ENCODE data around the gene P2RX2.

P2RX2 gene

GRCh38 chr12:132620899-132621656, 2.5 kb downstream of the P2RX2 start:
- no peak for DNase-seq

GRCh38 chr12:132621657-132622435, 3.3 kb downstream of the P2RX2 start:
- no peak for DNase-seq

GRCh38 chr12:132622437-132623071, 4.0 kb downstream of the P2RX2 start:
- no peak for DNase-seq

- no peak for DNase-seq
Measured at GRCh38 chr12:132623072-132623869, 4.7 kb downstream of the P2RX2 start.

- DNase-seq, result no peak
Measured at GRCh38 chr12:132624186-132624855, 5.7 kb downstream of the P2RX2 start.

- DNase-seq, result no peak
Measured at GRCh38 chr12:132624910-132625630, 6.5 kb downstream of the P2RX2 start.

- DNase-seq, result no peak
Measured at GRCh38 chr12:132625731-132626430, 7.3 kb downstream of the P2RX2 start.

GRCh38 chr12:132629330-132629729, 10.8 kb downstream of the P2RX2 start:
- no peak for DNase-seq

- no peak for DNase-seq
Measured at GRCh38 chr12:132630672-132631071, 12.1 kb downstream of the P2RX2 start.

- no peak for DNase-seq
Measured at GRCh38 chr12:132631666-132632065, 13.1 kb downstream of the P2RX2 start.

- no peak for DNase-seq
Measured at GRCh38 chr12:132632521-132633228, 14.1 kb downstream of the P2RX2 start.

GRCh38 chr12:132633398-132633797, 14.8 kb downstream of the P2RX2 start:
- no peak for DNase-seq

- no peak for DNase-seq
Measured at GRCh38 chr12:132633901-132634300, 15.3 kb downstream of the P2RX2 start.

GRCh38 chr12:132634411-132634990, 15.9 kb downstream of the P2RX2 start:
- DNase-seq, result no peak

- DNase-seq, result no peak
Measured at GRCh38 chr12:132635076-132635955, 16.7 kb downstream of the P2RX2 start.

GRCh38 chr12:132637811-132638210, 19.2 kb downstream of the P2RX2 start:
- DNase-seq, result no peak

GRCh38 chr12:132638541-132639408, 20.2 kb downstream of the P2RX2 start:
- DNase-seq, result no peak
